H1 (cell line): ENCODE measurements around the gene MCM3. TPM values are rescaled to one million over a fixed set of nuclear protein-coding genes. Genes with fewer than 3 reads are reported as not detected.

ENCODE experiments used
- SIX5 ChIP-seq: IDR thresholded peaks from 2 replicates; pipeline ENCODE4 v1.6.1; 2011; ENCODE audit warnings: mild to moderate bottlenecking, low read depth, low read length
- polyA plus RNA-seq, 7 experiments: library from polyadenylated mRNA; depleted of rRNA in 3 of 7; stranded (reverse) in 5 of 7; unstranded in 2 of 7; fragments of >200 nt in 5 of 7; fragments of 200-250 nt in 2 of 7; gene quantifications; 1 replicate in 5 of 7; 2 replicates in 1 of 7; 4 replicates in 1 of 7; pipeline versions ENCODE4 v1.2.1 to v1.2.3, GENCODE V29; 2011 to 2013; ENCODE audit warnings: missing spikeins in 2 of 7, mixed read lengths in 2 of 7
- total RNA-seq: library from RNA; stranded (reverse); fragmentation: NEBNext Ultra II Directional; extraction: Animal tissue kit (Norgen Biotek cat#: 25700); gene quantifications from 2 replicates; pipeline ENCODE4 v1.2.1, GENCODE V29; 2021

The MCM3 gene
- total and polyA plus RNA-seq, 2 of the 8 experiments (the other 6 are each of a cell fraction or from before 2014, with no cell fraction given): 275 to 293 TPM

DNA sequence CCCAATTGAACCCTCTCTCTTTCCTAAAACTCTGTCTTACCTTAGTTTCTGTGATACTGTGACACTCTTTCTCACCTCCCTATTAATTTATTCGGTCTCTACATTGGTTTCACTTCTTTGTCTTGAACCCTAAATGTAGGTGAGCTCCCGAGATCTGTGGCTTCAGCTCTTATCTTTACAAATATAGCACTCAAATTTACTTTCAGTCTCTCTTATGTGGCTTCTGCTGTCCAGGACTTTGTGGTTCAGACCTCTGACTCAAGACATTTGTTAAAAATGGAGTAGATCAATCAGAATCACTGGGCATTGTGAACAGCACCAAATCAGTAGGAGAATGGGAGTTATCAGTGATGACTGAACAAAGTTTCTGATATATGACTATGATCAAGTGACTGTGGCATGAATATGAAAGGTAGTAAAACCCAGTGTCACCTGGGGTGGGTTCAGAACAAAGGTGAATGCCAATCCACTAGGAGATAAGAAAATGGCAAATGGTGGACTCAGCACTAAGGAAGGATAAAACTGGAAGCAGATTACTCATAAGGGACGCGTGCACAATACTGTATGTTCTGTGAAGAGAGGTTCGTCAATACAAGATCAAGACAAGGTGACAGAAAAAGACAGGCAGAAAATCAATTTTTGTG is 67.5 kb downstream of the MCM3 start (continued):
- no peak for TF ChIP-seq SIX5
- TF ChIP-seq, all 59 proteins: peak for 0
